Heart left ventricle (tissue), 13 donors: Measurements from ENCODE around the gene METRN.

Source experiments
- POLR2A ChIP-seq, 2 donors: fragments of 450-650 bp; IDR thresholded peaks; one replicate each; pipeline ENCODE4 v1.6.1; 2017; ENCODE audit warnings: antibody characterized with exemption in 2 of 2, mild to moderate bottlenecking in 2 of 2, moderate library complexity in 2 of 2
- TF ChIP-seq, protein P1 (sequence below), 12 donors: fragments of 200-600 bp; sonication (generic) in 4 of 12; IDR thresholded peaks; one replicate each; pipeline versions ENCODE4 v1.5.0 to v1.8.0; 2018 to 2022; ENCODE audit warnings: antibody characterized with exemption in 12 of 12, mild to moderate bottlenecking in 5 of 12
- donor health status: ischemic (EF 13 %, LVEDD 7.1; RV severe dilation, severe dysfunction).
- donor health status: DM: no; HTN: yes; CAD: no.
- donor health status: DM: no; HTN: no; CAD: no.
- donor health status: ischemic (EF 25% LVEDD 6.9; RV normal size, moderate dysfunction).
- donor health status: ischemic (EF 25% LVEDD 5.7; RV mildly dilated, moderate dysfunction).
- donor health status: ischemic (EF 35%, LVEDD 5.7; RV mildly dilated, moderate dysfunction).
- donor health status: nonischemic (EF 11% LVEDD 7.7; RV severe dilation, severe dysfunction).
- donor health status: DM: yes; HTN: yes; CAD: no.
- donor health status: PGD.
- donor health status: ischemic (EF 29% LVEDD 5.4; RV normal size, mild dysfunction).
- donor health status: nonischemic (EF 23%, LVEDD 6.1; RV moderate dilation, normal function).

DNA sequence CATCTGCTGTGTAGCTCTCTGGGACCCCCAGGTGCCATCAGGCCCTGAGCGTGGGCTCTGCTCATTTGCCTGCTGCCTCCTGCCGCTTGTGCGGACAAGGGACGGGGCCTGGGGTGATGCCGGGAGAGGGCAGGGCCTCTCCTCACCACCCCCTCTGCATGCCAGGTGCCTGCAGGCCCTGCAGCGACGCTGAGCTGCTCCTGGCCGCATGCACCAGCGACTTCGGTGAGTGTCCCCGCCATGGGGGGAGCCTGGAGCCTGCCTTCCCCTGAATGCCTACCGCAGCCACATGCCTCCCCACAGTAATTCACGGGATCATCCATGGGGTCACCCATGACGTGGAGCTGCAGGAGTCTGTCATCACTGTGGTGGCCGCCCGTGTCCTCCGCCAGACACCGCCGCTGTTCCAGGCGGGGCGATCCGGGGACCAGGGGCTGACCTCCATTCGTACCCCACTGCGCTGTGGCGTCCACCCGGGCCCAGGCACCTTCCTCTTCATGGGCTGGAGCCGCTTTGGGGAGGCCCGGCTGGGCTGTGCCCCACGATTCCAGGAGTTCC lies 1.9 kb downstream of the METRN start:
- TF ChIP-seq, protein P1, sequence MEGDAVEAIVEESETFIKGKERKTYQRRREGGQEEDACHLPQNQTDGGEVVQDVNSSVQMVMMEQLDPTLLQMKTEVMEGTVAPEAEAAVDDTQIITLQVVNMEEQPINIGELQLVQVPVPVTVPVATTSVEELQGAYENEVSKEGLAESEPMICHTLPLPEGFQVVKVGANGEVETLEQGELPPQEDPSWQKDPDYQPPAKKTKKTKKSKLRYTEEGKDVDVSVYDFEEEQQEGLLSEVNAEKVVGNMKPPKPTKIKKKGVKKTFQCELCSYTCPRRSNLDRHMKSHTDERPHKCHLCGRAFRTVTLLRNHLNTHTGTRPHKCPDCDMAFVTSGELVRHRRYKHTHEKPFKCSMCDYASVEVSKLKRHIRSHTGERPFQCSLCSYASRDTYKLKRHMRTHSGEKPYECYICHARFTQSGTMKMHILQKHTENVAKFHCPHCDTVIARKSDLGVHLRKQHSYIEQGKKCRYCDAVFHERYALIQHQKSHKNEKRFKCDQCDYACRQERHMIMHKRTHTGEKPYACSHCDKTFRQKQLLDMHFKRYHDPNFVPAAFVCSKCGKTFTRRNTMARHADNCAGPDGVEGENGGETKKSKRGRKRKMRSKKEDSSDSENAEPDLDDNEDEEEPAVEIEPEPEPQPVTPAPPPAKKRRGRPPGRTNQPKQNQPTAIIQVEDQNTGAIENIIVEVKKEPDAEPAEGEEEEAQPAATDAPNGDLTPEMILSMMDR (IDR thresholded peaks at IDR 0.05), result no peak
- no peak for TF ChIP-seq POLR2A (IDR thresholded peaks at IDR 0.05)
